Effector memory CD4-positive, alpha-beta T cell (primary cell): ENCODE results near the gene DCLK1.

Experiments
- DNase-seq, 3 donors: peaks; one replicate each; pipeline ENCODE4 v3.0.0-alpha.2; 2020
- H3K27ac ChIP-seq: 2 replicates; pipeline ENCODE4 v1.7.0; 2013; ENCODE audit warnings: mild to moderate bottlenecking, low read length, moderate library complexity; ENCODE audit not compliant: insufficient read depth, poor library complexity, severe bottlenecking
- H3K27me3 ChIP-seq: replicated peaks from 2 replicates; pipeline ENCODE4 v1.7.0; 2013; ENCODE audit warnings: mild to moderate bottlenecking, low read length; ENCODE audit not compliant: insufficient read depth, control insufficient read depth, poor library complexity, severe bottlenecking
- H3K36me3 ChIP-seq: 2 replicates; pipeline ENCODE4 v1.7.0; 2013; ENCODE audit warnings: mild to moderate bottlenecking, low read length, moderate library complexity; ENCODE audit not compliant: control insufficient read depth, insufficient read depth
- H3K4me1 ChIP-seq: 2 replicates; pipeline ENCODE4 v1.7.0; 2013; ENCODE audit warnings: low read length, mild to moderate bottlenecking; ENCODE audit not compliant: control insufficient read depth, insufficient read depth, poor library complexity, severe bottlenecking
- H3K4me3 ChIP-seq: 2 replicates; pipeline ENCODE4 v1.7.0; 2013; ENCODE audit warnings: low read length, low read depth, mild to moderate bottlenecking; ENCODE audit not compliant: insufficient read depth, poor library complexity, severe bottlenecking
- H3K9me3 ChIP-seq: 2 replicates; pipeline ENCODE4 v1.7.0; 2013; ENCODE audit warnings: mild to moderate bottlenecking, low read length, moderate library complexity; ENCODE audit not compliant: control insufficient read depth

The DCLK1 gene

DNA sequence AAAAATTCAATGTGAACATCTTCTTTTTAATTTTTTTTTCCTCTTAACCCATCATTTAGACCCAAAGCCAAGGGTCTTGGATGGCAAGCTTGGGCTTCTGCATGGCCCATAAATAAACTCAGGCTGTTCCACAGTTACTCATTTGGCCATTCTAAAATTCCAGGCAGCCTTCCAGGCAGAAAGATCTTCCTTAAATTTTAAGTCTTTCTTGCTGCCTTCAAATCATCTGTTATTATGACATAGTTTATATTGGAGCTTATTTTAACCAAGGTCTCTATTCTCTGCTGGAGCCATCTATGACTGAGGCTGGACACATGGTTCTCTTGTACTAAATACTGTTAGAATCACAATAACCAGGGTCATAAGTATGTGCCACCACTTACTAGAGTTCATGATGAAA, 337.4 kb downstream of the DCLK1 start:
- H3K4me3 ChIP-seq = no peak overlapping the region
- H3K9me3 ChIP-seq = no peaks in the 10 kb centered on the region
- no peak overlapping the region for H3K27ac ChIP-seq
- no peaks in the 10 kb centered on the region for H3K27me3 ChIP-seq
- DNase-seq = no peak
- H3K4me1 ChIP-seq = no peaks in the 10 kb centered on the region
- no peaks in the 10 kb centered on the region for H3K36me3 ChIP-seq

DNA sequence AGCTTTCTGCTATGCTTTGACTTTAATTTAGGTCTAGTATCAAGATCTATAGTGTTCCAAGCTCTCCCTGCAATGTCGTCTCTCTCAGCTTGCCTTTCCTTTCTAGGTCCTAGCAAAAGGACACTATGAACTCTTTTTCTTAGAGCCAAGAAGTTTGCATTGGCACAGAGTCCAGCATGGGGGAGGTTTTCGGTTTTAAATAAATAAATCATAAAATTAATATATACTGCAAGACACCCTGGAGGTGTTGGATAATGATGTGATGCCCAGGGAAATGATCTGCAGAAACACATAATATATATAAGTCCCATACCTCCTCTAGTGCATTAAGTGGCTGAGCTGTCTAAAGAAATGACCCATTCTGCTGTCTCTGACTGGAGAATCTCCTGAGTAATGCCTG, 338.3 kb downstream of the DCLK1 start:
- no peaks in the 10 kb centered on the region for H3K36me3 ChIP-seq
- H3K9me3 ChIP-seq = no peaks in the 10 kb centered on the region
- H3K4me3 ChIP-seq = no peak overlapping the region
- no peaks in the 10 kb centered on the region for H3K27me3 ChIP-seq
- no peaks in the 10 kb centered on the region for H3K4me1 ChIP-seq
- H3K27ac ChIP-seq = no peak overlapping the region
- DNase-seq = no peak

- no peaks in the 10 kb centered on the region for H3K9me3 ChIP-seq
- no peak overlapping the region for H3K27ac ChIP-seq
- H3K27me3 ChIP-seq = no peaks in the 10 kb centered on the region
- H3K4me1 ChIP-seq = no peaks in the 10 kb centered on the region
- DNase-seq = no peak
- no peaks in the 10 kb centered on the region for H3K36me3 ChIP-seq
- no peak overlapping the region for H3K4me3 ChIP-seq
These were observed 339.2 kb downstream of the DCLK1 start for GRCh38 chr13:35792021-35792420.

- no peak for DNase-seq
- H3K36me3 ChIP-seq = no peaks in the 10 kb centered on the region
- no peak overlapping the region for H3K27ac ChIP-seq
- no peak overlapping the region for H3K4me3 ChIP-seq
- no peaks in the 10 kb centered on the region for H3K27me3 ChIP-seq
- no peaks in the 10 kb centered on the region for H3K9me3 ChIP-seq
- no peaks in the 10 kb centered on the region for H3K4me1 ChIP-seq
These were observed 339.9 kb downstream of the DCLK1 start for GRCh38 chr13:35791184-35791851.

GRCh38 chr13:35789335-35790165, 341.6 kb downstream of the DCLK1 start:
- Histone ChIP-seq H3K4me1 (no peaks in the 10 kb centered on the region), H3K27me3 (no peaks in the 10 kb centered on the region), H3K9me3 (no peaks in the 10 kb centered on the region), H3K27ac (no peak overlapping the region), H3K4me3 (no peak overlapping the region), H3K36me3 (no peaks in the 10 kb centered on the region)
- DNase-seq = no peak

- Histone ChIP-seq H3K4me1 (no peaks in the 10 kb centered on the region), H3K27me3 (no peaks in the 10 kb centered on the region), H3K27ac (no peak overlapping the region), H3K36me3 (no peaks in the 10 kb centered on the region), H3K4me3 (no peak overlapping the region), H3K9me3 (no peaks in the 10 kb centered on the region)
- DNase-seq = no peak
These were observed 343.2 kb downstream of the DCLK1 start for GRCh38 chr13:35787937-35788336.

GRCh38 chr13:35785576-35786303, 345.4 kb downstream of the DCLK1 start:
- Histone ChIP-seq H3K4me3 (no peak overlapping the region), H3K9me3 (no peaks in the 10 kb centered on the region), H3K27ac (no peak overlapping the region), H3K4me1 (no peaks in the 10 kb centered on the region), H3K36me3 (no peaks in the 10 kb centered on the region), H3K27me3 (no peaks in the 10 kb centered on the region)
- DNase-seq = no peak

- H3K4me3 ChIP-seq = no peak overlapping the region
- no peaks in the 10 kb centered on the region for H3K36me3 ChIP-seq
These were observed 346.8 kb downstream of the DCLK1 start for GRCh38 chr13:35784286-35784951.

GRCh38 chr13:35782793-35783192, 348.4 kb downstream of the DCLK1 start:
- no peak overlapping the region for H3K27ac ChIP-seq
- no peak overlapping the region for H3K4me3 ChIP-seq
- H3K4me1 ChIP-seq = no peaks in the 10 kb centered on the region
- H3K27me3 ChIP-seq = no peaks in the 10 kb centered on the region
- no peak for DNase-seq
- no peaks in the 10 kb centered on the region for H3K36me3 ChIP-seq
- no peaks in the 10 kb centered on the region for H3K9me3 ChIP-seq

More at GRCh38 chr13:35784286-35784951, 346.8 kb downstream of the DCLK1 start:
- Histone ChIP-seq H3K9me3 (no peaks in the 10 kb centered on the region), H3K27ac (no peak overlapping the region), H3K4me1 (no peaks in the 10 kb centered on the region), H3K27me3 (no peaks in the 10 kb centered on the region)
- DNase-seq = no peak
